EL (cell line): Measurements from ENCODE around the gene GABRG1.

ENCODE experiments used
- DNase-seq: peaks from one replicate; pipeline ENCODE4 v3.0.0-alpha.2; 2016

Gene GABRG1

DNA sequence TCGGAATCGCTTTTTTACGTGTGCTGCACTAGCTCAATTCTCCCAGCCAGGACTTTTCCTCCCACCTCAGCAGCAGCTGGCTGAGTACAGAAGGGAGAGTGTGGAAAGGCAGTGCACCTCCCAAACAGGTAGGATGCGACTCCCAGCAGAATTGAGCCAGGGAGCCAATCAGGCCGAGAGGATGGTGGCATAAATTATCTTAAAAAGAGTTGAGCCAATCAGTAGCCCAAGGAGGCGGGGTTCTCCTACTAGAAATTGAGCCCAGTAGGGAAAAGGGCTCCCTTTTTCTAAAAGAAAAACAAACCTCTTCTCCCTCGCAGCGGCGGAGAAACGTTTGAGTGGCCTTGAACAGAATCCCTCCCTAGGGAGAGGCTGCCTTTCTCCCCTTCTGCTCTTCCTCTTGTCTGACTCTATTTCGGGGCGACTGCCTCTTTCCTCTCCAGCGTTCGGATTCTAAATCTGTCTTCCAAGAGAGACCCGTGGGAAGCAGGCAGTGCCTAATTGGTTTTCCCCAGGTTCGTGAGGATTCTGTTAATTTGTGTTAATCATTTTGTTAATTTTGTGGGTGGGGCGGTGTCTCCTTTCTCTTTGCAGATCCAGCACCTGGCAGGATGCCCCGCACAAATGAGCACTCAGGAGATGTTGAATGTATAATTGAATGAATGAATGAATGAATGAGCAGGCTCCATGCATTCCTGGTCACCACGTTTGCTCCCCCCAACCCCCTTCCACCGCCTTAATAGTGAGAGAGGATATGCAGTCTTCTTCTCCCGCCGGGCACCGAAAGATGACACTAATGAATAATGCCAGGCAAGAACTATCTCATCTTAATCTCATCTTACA is at the start of gene GABRG1:
TSS of gene GABRG1 (minus strand) at position 142 of the 843 bp plus-strand sequence. CDS start at position 1, 141 bp downstream.
- DNase-seq: no peak

DNA sequence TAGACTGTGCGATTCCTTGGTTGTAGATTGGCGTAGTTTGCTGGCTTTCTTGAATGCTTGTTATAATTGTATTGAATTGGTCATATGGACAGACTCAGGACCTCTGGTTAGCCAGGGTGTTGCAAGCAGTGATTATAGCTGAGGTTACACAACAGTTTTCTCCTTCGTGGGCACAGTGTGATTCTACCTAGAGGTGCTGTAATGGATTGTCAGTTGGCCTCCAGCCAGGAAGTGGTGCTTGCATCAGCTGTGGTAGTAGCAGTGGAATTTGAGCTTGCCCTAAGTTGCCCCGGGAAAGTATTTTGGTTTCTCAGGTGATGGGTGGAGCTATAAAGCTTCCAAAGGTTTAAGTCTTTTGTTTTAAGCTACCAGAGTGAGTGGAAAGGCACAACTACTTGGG is 23.1 kb upstream of the GABRG1 start:
- no peak for DNase-seq

DNA sequence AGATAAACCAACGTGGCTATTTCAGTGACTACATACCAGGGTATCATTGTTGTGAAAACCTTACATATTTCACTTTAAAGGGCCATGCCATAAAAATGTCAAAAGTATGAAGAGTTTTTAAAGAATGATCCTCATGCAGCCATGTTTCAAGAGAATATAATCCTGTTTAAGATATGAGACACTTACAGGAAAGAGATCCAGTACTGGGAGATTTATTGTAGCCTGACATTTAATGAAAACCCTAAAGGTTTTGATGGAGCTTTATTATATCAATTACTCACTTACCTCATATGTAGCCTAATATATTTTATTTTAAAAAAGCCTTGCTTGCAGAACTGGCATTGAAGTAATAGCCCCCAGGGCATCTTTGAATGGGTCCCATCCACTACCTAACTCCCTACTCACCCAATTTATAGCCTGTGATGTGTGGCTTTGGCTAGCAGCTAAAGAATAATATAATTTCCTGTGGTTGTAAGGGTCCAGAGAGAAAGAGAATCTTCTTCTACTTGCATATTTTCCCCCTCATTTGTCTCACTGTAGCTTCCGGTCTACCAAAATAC is 7.7 kb upstream of the GABRG1 start:
- DNase-seq: no peak

DNA sequence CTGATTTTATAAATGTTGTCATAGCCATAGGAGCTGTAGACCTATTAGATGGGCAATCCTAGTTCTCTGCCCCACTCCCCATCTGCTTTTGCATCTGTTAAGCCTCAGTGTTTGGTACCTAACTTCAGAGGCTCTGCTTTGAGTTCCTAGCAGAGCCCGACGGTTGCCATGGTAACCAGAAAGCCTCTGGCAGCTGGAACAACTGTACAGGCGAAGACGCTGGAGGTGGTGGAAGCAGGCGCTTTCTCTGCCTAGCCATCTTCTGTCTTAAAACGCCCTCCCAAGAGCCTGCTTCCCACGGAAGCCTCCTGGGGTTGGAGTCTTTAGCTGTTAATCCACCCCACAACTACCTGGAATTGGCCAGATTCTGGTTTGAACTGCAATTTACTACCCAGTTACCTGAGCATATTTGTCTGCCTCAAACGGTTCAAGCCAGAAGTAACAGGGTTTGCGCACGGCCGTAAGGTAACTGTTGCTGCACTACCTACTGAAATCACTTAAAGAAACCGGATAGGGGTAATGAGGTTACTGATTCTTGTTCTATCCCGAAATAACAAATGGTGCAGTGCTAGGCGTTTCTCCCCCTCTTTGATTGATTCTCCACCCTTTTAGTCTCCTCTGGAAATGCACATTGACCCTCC is 1.0 kb upstream of the GABRG1 start:
- no peak for DNase-seq

DNA sequence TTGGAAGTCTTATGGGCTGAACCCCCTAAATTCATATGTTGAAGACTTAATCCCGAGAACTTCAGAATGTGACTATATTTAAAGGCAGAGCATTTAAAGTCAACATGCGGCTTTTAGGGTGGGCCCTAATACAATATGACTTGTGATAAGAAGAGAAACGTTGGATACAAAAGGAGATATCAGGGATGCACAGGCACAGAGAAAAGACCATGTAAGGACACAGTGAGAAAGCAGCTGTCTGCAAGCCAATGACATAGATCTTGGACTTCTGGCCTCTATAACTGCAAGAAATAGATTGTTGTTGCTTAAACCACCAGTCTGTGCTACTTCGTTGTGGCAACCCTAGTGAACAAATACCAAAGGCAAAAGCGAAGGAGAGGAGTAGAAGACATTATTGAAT is 42.2 kb downstream of the GABRG1 start:
- no peak for DNase-seq

DNA sequence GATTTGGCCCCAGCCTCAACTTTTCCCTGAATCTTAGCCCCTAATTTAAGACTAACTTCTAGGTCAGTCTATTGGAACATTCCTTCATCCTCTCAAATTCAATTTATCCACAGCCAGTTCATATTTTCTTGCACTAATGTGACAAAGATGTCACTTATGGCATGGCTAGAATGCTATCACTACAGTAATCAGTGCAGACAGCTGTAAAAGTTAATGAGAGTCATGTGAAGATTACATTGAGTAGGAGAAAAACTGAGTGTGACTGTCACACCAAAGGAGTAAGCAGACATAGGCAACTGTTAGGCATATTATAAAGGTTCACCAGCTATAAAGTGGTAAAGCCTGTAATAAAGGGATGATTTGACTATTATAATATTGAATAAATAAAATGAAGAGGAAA is 42.6 kb downstream of the GABRG1 start:
- DNase-seq: no peak

DNA sequence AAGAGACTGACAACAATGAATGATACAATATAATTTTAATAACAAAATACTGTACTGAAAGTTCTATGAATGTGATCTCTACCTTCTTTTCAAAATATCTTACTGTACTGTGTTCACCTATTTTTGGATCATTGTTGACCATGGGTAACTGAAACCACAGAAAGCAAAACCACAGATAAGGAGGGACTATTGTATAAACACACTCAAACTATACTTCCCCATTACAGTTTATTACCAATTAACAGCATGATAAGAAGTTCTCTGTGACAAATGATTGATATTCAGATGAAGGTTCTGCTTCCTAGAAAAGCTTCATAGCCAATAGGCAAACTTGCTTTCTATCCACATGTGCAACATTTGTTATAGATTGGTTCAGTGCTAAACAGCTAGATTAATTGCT is 50.1 kb downstream of the GABRG1 start:
- DNase-seq: no peak

DNA sequence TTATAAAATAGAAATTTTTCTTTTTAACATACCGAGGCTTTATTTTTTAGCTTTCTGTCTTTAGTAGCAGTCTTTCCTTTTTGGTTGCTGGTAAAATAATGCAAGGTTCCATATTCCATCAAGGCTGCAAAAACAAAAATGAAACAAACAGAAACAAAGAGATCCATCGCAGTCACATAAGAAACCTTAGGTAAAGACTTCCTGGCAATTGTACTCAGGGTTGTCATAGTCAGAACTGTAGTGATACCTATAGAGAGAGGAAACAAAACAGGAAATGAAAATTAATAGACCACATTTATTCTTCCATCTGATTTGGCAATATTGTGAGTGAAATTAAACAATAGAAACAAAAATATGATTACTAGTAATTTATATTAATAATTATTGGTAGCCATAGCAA is 72.5 kb downstream of the GABRG1 start:
- DNase-seq: no peak

DNA sequence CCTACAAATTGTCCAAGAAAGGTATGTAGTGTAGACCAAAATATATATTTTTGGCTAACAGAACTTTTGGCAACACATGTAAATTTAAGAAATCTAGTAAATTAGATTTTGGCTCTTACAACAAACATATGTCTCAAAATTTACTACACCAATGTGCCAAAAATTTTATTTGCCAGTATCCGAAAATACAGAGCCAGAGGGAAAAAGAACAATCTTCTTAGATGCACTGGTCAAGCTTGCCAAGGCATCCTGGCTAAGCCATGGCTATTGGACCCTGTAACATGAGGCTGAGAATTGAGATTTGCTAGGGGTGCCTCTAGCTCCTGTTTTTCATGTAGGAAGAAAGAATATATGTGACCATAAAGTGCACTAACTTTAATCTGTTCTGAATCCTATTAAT is 91.8 kb downstream of the GABRG1 start:
- DNase-seq: no peak

DNA sequence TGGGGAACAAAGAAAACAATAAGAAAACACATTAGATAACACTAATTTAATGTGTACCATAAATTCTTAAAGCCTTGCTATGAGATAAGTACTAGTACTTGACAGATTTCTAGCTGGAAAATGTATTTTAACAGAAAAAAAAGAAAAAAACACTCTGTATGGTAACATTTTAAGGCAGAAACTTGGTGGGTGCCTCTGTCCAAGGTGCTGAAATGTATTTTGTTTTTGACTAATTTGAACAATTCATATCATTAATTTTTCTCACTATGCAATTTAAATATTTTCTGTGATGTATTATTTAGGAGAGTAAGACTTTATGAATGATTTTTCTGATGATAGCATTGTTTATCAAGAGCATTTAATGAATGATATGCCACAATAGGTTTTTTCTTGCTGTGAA is 107.5 kb downstream of the GABRG1 start:
- no peak for DNase-seq

DNA sequence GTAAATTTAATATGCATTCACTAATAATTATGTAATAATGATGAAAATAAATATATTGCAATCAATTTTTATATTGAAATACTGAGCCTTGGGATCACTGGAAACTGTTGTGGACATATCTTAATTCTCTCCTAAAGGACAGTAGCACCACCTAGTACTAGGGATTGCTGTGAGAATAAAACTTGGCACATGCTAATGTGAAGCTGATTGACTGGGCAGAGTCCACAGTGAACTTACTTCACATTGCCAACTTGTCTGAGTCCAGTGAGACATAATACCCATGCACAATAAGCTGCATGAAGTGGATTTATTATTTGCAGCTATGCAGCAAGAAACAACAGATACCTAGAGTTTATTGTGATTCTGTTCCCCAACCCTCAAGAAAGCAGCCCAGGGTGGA is 131.1 kb downstream of the GABRG1 start:
- no peak for DNase-seq

DNA sequence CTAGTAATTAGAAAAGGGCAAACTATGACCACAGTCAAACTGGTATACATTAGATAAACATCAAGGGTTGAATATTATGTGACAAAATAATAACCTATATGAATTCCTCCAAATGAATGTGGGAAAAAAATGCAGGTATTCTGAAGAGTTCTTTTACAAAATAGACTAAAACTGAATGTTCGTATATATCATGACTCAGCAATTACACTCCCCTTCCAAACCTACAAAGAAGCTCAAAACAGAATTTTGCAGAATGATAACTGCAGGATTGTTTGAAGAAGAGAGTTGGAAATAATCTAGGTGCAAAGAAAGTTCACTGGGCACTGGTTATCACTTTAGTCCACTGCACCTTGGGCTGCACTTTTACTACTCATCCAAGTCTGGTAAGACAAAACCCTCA is 134.1 kb downstream of the GABRG1 start:
- DNase-seq: no peak

DNA sequence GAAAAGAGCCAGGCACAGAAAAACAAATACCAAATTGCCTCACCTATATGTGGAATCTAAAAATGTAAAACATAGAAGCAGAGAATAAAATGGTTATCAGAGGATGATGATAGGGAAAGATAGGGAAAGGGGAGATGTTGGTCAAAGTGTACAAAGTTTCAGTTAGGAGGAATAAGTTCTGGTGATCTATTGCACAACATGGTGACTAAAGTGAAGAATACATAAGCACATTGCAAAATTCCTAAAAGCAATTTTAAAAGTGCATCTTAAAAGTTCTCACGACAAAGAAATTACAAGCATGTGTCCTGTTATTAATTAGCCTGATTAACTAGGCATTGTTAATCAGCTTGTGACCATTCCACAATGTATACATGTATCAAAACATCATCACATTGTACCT is 136.0 kb downstream of the GABRG1 start:
- no peak for DNase-seq
